HL-60 (cell line): Measurements from ENCODE around the gene SPDEF.

Experiments
- DNase-seq, 2 experiments: peaks; one replicate each; pipeline ENCODE4 v3.0.0-alpha.2; 2010 to 2020; ENCODE audit warnings: low read depth in 1 of 2, low spot score in 1 of 2
- H3K27ac ChIP-seq: fragments of 250-450 bp; sonication (Bioruptor Pico); replicated peaks from 2 replicates; pipeline ENCODE4 v1.5.1; 2020; ENCODE audit warnings: mild to moderate bottlenecking, moderate library complexity
- H3K27me3 ChIP-seq: fragments of 250-450 bp; sonication (Bioruptor Pico); 2 replicates; pipeline ENCODE4 v1.5.1; 2021; ENCODE audit warnings: mild to moderate bottlenecking, moderate library complexity; ENCODE audit not compliant: insufficient read depth, poor library complexity, severe bottlenecking
- H3K4me3 ChIP-seq: replicated peaks from 2 replicates; pipeline ENCODE4 v1.5.1; 2011; ENCODE audit warnings: mild to moderate bottlenecking, control low read depth, low read length; ENCODE audit not compliant: insufficient read depth
- CTCF ChIP-seq: IDR thresholded peaks from one replicate; pipeline ENCODE4 v1.5.1; 2011; ENCODE audit warnings: low read length, control low read depth, inconsistent platforms; ENCODE audit not compliant: insufficient read depth
- GABPA ChIP-seq: IDR thresholded peaks from 2 replicates; pipeline ENCODE4 v1.6.1; 2012; ENCODE audit warnings: low read depth
- POLR2AphosphoS5 ChIP-seq: IDR thresholded peaks from 2 replicates; pipeline ENCODE4 v1.6.1; 2012; ENCODE audit warnings: low read depth
- REST ChIP-seq: IDR thresholded peaks from 2 replicates; pipeline ENCODE4 v1.6.1; 2012; ENCODE audit warnings: low read depth; ENCODE audit not compliant: insufficient replicate concordance
- SPI1 ChIP-seq: IDR thresholded peaks from 2 replicates; pipeline ENCODE4 v1.6.1; 2012; ENCODE audit warnings: low read depth, mild to moderate bottlenecking, borderline replicate concordance

Gene SPDEF

DNA sequence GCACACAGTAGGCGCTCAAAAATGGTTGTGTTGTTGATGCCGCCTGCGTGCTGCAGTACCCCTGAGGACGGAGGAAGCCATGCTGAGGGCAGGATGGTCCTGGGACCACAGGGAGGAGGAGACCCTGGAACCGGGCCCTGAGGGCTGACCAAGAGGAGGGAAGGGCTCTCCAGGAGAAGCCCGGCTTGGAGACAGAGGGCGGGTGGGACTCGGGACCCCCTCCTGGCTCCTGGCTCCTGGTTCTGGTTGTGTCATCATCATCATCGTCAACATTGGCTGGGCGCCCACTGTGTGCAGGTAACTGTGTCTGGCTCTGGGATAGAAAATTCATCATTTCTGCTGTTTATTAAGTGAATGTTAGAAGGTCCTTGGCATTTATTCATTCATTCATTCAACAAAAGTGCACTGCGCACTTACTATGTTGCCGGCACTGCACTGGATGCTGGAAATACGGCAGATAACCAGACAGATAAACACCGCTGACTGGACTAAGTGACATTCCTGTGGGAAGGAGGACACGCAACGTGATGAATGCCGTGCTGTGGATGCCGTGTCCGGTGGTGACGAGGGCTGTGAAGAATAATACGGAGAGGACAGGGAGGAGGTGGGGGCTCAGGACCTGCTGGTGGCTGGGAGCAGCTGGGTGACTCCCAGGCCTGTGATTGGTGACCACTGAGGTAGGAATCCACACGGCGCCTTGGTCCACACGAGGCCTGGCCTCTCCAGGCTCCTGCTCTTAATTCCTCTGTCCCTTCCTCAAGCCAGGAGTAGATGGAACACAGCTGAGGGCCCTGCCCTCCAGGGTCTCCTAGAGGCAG lies 35.3 kb downstream of the SPDEF start:
- H3K27me3 ChIP-seq, result no peaks in the 10 kb centered on the region
- H3K4me3 ChIP-seq, result no peak overlapping the region
- TF ChIP-seq CTCF (no peak), POLR2AphosphoS5 (no peak)
- no peak overlapping the region for H3K27ac ChIP-seq
- no peak for DNase-seq

DNA sequence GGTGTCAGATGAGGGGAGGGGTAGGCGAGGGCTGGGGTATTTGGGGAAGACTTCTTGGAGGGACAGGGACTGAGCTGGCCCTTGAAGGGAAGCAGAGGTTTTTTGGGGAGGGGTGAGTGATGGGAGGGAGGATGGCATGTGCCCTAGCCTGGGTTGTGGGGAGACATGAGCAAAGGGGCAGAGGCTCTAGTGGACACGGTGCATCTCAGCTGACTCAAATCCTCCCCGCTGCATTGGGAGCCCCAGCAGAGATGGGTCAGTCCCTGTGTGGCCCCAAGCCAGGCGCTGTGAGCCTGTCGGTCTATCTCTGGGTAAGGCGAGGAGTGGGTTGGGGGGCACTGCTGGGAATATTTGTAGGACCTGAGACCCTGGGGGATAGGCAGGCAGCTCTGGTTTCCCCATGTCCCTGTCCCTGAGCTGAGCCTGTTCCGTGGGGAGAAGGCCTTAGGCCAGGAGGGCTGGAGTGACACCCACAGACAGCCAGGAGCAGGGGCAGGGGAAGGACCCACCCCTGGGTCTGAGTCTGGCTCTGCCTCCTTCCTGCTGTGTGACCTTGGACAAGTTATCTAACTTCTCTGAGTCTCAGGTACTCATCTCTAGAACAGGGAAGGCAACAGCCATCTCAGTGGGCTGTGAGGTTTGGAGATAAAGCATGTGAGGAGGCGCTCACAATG lies 36.0 kb downstream of the SPDEF start:
- no peak for DNase-seq

GRCh38 chr6:34518669-34519365 lies 37.3 kb downstream of the SPDEF start:
- DNase-seq, result no peak
- TF ChIP-seq POLR2AphosphoS5 (no peak), CTCF (no peak), GABPA (no peak), REST (no peak), SPI1 (no peak)
- Histone ChIP-seq H3K4me3 (no peak overlapping the region), H3K27me3 (peaks cover 5% of the 10 kb centered on the region), H3K27ac (no peak overlapping the region)

More for the DNA sequence above, 36.0 kb downstream of the SPDEF start:
- no peak for TF ChIP-seq GABPA
- no peak for TF ChIP-seq CTCF
- TF ChIP-seq REST, result no peak
- TF ChIP-seq POLR2AphosphoS5, result no peak
- TF ChIP-seq SPI1, result no peak
- no peak overlapping the region for H3K4me3 ChIP-seq
- H3K27ac ChIP-seq, result no peak overlapping the region
- peaks cover 4% of the 10 kb centered on the region for H3K27me3 ChIP-seq
